ENCODE data around the gene ANKS1B. TPM values are rescaled to one million over a fixed set of nuclear protein-coding genes. Genes with fewer than 3 reads are reported as not detected.
A peak's percentile ranks its signal among the peaks of the same experiment; 100 is the strongest.

Gene ANKS1B
- total RNA-seq, 1 donor: 47.0 TPM

DNA sequence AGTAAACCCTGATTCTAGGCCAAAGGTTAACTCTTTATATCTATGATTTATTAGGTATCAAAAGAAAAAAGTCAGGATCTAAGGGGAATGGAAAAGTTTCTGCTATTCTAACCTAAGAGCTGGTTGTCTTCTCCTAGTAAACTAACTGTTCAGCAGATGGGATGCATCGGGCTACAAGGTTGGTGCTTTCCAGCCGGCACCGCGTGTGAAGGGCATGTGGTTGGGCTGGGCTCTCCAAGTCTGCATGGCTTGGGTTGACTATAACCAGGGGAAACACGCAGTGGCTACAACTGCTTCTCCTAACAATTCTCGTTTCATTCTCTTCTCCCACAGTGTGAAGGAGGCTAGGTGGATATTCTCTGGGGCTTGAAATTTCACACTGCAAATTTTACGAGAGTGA, 985.2 kb downstream of the ANKS1B start:
- H3K4me3 ChIP-seq (ENCODE audit: low read depth, low read length): no peak overlapping the region
- TF ChIP-seq, protein P1, sequence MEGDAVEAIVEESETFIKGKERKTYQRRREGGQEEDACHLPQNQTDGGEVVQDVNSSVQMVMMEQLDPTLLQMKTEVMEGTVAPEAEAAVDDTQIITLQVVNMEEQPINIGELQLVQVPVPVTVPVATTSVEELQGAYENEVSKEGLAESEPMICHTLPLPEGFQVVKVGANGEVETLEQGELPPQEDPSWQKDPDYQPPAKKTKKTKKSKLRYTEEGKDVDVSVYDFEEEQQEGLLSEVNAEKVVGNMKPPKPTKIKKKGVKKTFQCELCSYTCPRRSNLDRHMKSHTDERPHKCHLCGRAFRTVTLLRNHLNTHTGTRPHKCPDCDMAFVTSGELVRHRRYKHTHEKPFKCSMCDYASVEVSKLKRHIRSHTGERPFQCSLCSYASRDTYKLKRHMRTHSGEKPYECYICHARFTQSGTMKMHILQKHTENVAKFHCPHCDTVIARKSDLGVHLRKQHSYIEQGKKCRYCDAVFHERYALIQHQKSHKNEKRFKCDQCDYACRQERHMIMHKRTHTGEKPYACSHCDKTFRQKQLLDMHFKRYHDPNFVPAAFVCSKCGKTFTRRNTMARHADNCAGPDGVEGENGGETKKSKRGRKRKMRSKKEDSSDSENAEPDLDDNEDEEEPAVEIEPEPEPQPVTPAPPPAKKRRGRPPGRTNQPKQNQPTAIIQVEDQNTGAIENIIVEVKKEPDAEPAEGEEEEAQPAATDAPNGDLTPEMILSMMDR (IDR thresholded peaks at IDR 0.05; ENCODE audit: insufficient read depth, low read length): no peak
- no peak for DNase-seq (ENCODE audit: low read depth)

DNA sequence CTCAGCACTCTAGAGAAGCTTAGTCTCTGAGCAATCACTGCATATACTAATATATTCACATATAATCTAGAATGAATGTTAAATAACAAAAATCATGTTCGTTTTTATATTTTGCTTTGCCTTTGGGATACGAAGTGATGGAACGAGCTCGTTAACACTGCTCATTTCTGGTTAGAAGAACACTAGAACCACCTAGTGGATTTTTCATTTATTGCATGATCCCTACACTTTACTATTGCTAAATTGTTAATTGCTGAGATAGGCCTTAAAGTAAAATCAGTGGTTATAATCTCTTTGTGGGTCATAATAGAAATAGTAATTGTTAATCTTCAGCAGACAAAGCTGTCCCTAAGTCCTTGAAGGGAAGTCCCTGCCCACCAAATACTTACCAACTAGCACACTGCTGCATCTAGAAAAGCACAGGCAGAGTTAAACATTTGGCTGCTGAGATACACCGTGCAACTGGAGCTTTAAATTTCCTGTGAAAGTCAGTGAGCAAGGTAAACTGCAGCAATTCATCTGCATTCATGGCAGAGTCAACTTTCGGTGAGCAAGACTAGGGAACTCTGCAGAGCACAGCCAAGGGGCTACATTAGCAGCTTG, 985.9 kb downstream of the ANKS1B start:
- DNase-seq (ENCODE audit: low read depth): peak; percentile 67
- TF ChIP-seq, protein P1 (IDR thresholded peaks at IDR 0.05; ENCODE audit: insufficient read depth, low read length): peak; percentile 63

DNA sequence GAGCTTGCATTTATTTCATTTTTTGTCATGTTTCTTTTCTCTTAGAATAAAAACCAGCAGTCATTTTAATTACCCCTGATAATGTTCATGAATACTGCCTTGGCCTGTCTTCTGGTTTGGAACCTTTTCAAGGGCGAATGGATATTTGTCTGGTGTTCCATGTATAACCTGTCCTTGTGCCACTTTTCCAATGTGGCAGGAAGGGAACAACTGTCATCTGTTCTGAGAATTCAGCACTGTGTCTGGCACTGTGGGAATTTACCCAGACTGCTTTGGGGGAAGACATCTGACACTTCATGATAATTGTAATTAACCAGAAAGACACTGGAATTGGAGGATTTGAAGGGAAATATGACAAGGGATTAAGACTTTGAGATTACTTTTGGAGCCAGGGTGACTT, 986.8 kb downstream of the ANKS1B start:
- H3K4me3 ChIP-seq (ENCODE audit: low read depth, low read length): no peak overlapping the region
- TF ChIP-seq, protein P1 (IDR thresholded peaks at IDR 0.05; ENCODE audit: insufficient read depth, low read length): no peak
- no peak for DNase-seq (ENCODE audit: low read depth)

More for the DNA sequence above, 985.9 kb downstream of the ANKS1B start:
- no peak overlapping the region for H3K4me3 ChIP-seq (ENCODE audit: low read depth, low read length)

- no peak for DNase-seq (ENCODE audit: low read depth)
- TF ChIP-seq, protein P1 (IDR thresholded peaks at IDR 0.05; ENCODE audit: insufficient read depth, low read length): no peak
- no peak overlapping the region for H3K4me3 ChIP-seq (ENCODE audit: low read depth, low read length)
Observed at GRCh38 chr12:98990648-98991047, 994.1 kb downstream of the ANKS1B start.

DNA sequence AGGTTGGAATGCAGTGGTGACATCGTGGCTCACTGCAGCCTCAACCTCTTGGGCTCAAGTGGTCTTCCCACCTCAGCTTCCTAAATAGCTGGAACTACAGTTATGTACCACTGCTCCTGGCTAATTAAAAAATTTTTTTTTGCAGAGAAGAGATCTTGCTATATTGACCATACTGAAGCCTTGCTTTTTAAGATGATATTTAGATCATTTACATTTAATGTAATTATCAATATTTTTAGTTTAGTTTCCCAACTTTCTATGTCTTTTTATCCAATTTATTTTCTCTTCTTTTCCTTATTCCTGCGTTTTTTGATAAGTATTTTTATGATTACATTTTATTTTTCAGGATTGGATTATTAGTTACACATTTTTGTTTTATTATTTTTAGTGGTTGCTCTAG, 999.6 kb downstream of the ANKS1B start:
- H3K4me3 ChIP-seq (ENCODE audit: low read depth, low read length): no peak overlapping the region
- DNase-seq (ENCODE audit: low read depth): no peak
- TF ChIP-seq, protein P1 (IDR thresholded peaks at IDR 0.05; ENCODE audit: insufficient read depth, low read length): no peak

GRCh38 chr12:98983647-98984046, 1001.1 kb downstream of the ANKS1B start:
- H3K4me3 ChIP-seq (ENCODE audit: low read depth, low read length): no peak overlapping the region
- TF ChIP-seq, protein P1 (IDR thresholded peaks at IDR 0.05; ENCODE audit: insufficient read depth, low read length): no peak
- DNase-seq (ENCODE audit: low read depth): peak; percentile 29

GRCh38 chr12:98980508-98980907, 1004.2 kb downstream of the ANKS1B start:
- TF ChIP-seq, protein P1 (IDR thresholded peaks at IDR 0.05; ENCODE audit: insufficient read depth, low read length): no peak
- no peak for DNase-seq (ENCODE audit: low read depth)
- no peak overlapping the region for H3K4me3 ChIP-seq (ENCODE audit: low read depth, low read length)

Data from fibroblast of the aortic adventitia (primary cell).